Endothelial cell of umbilical vein (primary cell): ENCODE data around the gene ATP12A. TPM values are rescaled to one million over a fixed set of nuclear protein-coding genes. Genes with fewer than 3 reads are reported as not detected.

Experiments
- BruUV-seq: library from RNA; stranded (reverse); fragments of 400-500 nt; replicated peaks from 2 replicates; lab custom pipeline; 2021; lab: Mats Ljungman, UMichigan
- CTCF ChIA-PET: fragments of 300-600, 350-600 bp; sonication (Branson Sonifier 250); formaldehyde crosslinking; loops from one replicate; lab custom pipeline; 2021; ENCODE audit warnings: antibody characterized with exemption, inconsistent platforms; lab: Charles Lee
- POLR2A ChIA-PET: fragments of 300-600, 350-600 bp; sonication (Branson Sonifier 250); formaldehyde crosslinking; loops from one replicate; lab custom pipeline; 2021; ENCODE audit warnings: antibody characterized with exemption, inconsistent platforms; lab: Charles Lee
- DNase-seq: peaks from one replicate; pipeline ENCODE4 v3.0.0-alpha.2; 2011; ENCODE audit warnings: low read depth, low spot score
- FAIRE-seq: peaks from 2 replicates; lab custom pipeline; 2011; peaks lifted over from hg19 to GRCh38; lab: Jason Lieb, UNC
- H2AFZ ChIP-seq: 2 replicates; pipeline ENCODE4 v1.6.0; 2012; ENCODE audit warnings: low read depth, low read length, control low read depth, inconsistent platforms
- H3K27ac ChIP-seq: 2 replicates; pipeline ENCODE4 v1.5.1; 2011; ENCODE audit warnings: low read depth, mild to moderate bottlenecking, control low read depth, low read length, moderate library complexity; ENCODE audit not compliant: insufficient read depth
- H3K27me3 ChIP-seq, 2 experiments: 2 replicates each; pipeline versions ENCODE4 v1.6.0 to v1.6.1; 2011; ENCODE audit warnings: low read length in 2 of 2, mixed read lengths in 1 of 2; ENCODE audit not compliant: control insufficient read depth in 2 of 2, insufficient read depth in 2 of 2
- H3K36me3 ChIP-seq, 2 experiments: 2 replicates in 1 of 2; 3 replicates in 1 of 2; pipeline ENCODE4 v1.5.1; 2011; ENCODE audit warnings: low read length in 2 of 2, mild to moderate bottlenecking in 1 of 2, moderate library complexity in 1 of 2; ENCODE audit not compliant: control insufficient read depth in 2 of 2, insufficient read depth in 2 of 2; ENCODE audit errors: extremely low read depth in 1 of 2
- H3K4me1 ChIP-seq: 3 replicates; pipeline ENCODE4 v1.5.1; 2011; ENCODE audit warnings: mild to moderate bottlenecking, low read length; ENCODE audit not compliant: control insufficient read depth, insufficient read depth; ENCODE audit errors: extremely low read depth
- H3K4me2 ChIP-seq: 2 replicates; pipeline ENCODE4 v1.6.1; 2011; ENCODE audit warnings: low read length, control low read depth, mixed read lengths; ENCODE audit not compliant: insufficient read depth
- H3K4me3 ChIP-seq, 3 experiments: fragments of 200-600 bp in 1 of 3; sonication (generic), shearing (Covaris generic) in 1 of 3; replicated peaks in 1 of 3; 2 replicates each; pipeline ENCODE4 v1.5.1; 2011 to 2016; ENCODE audit warnings: control low read depth in 3 of 3, low read length in 3 of 3, mild to moderate bottlenecking in 2 of 3, inconsistent platforms in 1 of 3, low read depth in 1 of 3, moderate library complexity in 1 of 3; ENCODE audit not compliant: insufficient read depth in 1 of 3
- H3K79me2 ChIP-seq: 2 replicates; pipeline ENCODE4 v1.6.0; 2012; ENCODE audit warnings: low read length, inconsistent platforms; ENCODE audit not compliant: control insufficient read depth, insufficient read depth
- H3K9ac ChIP-seq: replicated peaks from 2 replicates; pipeline ENCODE3; 2011; ENCODE audit warnings: low read length, control low read depth; ENCODE audit not compliant: insufficient read depth; ENCODE audit errors: extremely low read depth
- H3K9me1 ChIP-seq: replicated peaks from 3 replicates; pipeline ENCODE4 v1.6.0; 2011; ENCODE audit warnings: mild to moderate bottlenecking, low read length; ENCODE audit not compliant: control insufficient read depth, insufficient read depth; ENCODE audit errors: extremely low read depth
- H3K9me3 ChIP-seq: replicated peaks from 2 replicates; pipeline ENCODE4 v1.5.1; 2012; ENCODE audit warnings: low read length, inconsistent platforms; ENCODE audit not compliant: control insufficient read depth, insufficient read depth
- H4K20me1 ChIP-seq: replicated peaks from 2 replicates; pipeline ENCODE3; 2011; ENCODE audit warnings: mild to moderate bottlenecking, low read length; ENCODE audit not compliant: control insufficient read depth, insufficient read depth; ENCODE audit errors: extremely low read depth
- CTCF ChIP-seq, 2 donors: IDR thresholded peaks; 1 replicate in 1 of 2; 2 replicates in 1 of 2; pipeline ENCODE4 v1.5.1; 2011; ENCODE audit warnings: low read length in 2 of 2, mild to moderate bottlenecking in 2 of 2, moderate library complexity in 2 of 2, control low read depth in 1 of 2, inconsistent platforms in 1 of 2, low read depth in 1 of 2; ENCODE audit not compliant: insufficient read depth in 1 of 2; ENCODE audit errors: extremely low read depth in 1 of 2
- EZH2 ChIP-seq: IDR thresholded peaks from 2 replicates; pipeline ENCODE4 v1.6.1; 2012; ENCODE audit warnings: borderline replicate concordance, low read depth, mild to moderate bottlenecking, moderate library complexity, low read length, inconsistent platforms; ENCODE audit not compliant: severe bottlenecking
- FOS ChIP-seq: IDR thresholded peaks from 2 replicates; pipeline ENCODE4 v1.6.1; 2011; ENCODE audit warnings: mild to moderate bottlenecking, low read length, moderate library complexity, borderline replicate concordance; ENCODE audit not compliant: insufficient read depth
- GATA2 ChIP-seq: IDR thresholded peaks from 2 replicates; pipeline ENCODE4 v1.7.0; 2011; ENCODE audit warnings: low read depth, mild to moderate bottlenecking, moderate library complexity, mixed read lengths, low read length; ENCODE audit not compliant: insufficient read length, insufficient read depth
- JUN ChIP-seq: IDR thresholded peaks from 2 replicates; pipeline ENCODE4 v1.6.1; 2011; ENCODE audit warnings: borderline replicate concordance, low read depth; ENCODE audit not compliant: insufficient read length, insufficient read depth
- MAX ChIP-seq: IDR thresholded peaks from 2 replicates; pipeline ENCODE4 v1.6.1; 2011; ENCODE audit not compliant: insufficient read depth, insufficient read length
- MYC ChIP-seq: IDR thresholded peaks from one replicate; pipeline ENCODE4 v1.6.1; 2011; ENCODE audit warnings: mild to moderate bottlenecking, low read depth, low read length
- POLR2A ChIP-seq: IDR thresholded peaks from 2 replicates; pipeline ENCODE4 v1.6.1; 2012; ENCODE audit warnings: low read depth, mild to moderate bottlenecking, control low read depth, low read length
- POLR2AphosphoS5 ChIP-seq: IDR thresholded peaks from 2 replicates; pipeline ENCODE4 v1.6.1; 2012; ENCODE audit warnings: low read depth, mild to moderate bottlenecking, control low read depth, low read length, moderate library complexity; ENCODE audit not compliant: insufficient read depth
- dilution Hi-C: fragments of 300-500 bp; cut with MboI; formaldehyde crosslinking; loops from one replicate; pipeline ENCODE4 v1.15.0; 2019; ENCODE audit warnings: low sequenced_read_pairs; ENCODE audit not compliant: extremely low pct_ligation_motif_present
- intact Hi-C: fragments of 100-400 bp; cut with micrococcal nuclease; formaldehyde crosslinking; loops from one replicate; pipeline ENCODE4 v1.10.0; 2022
- polyA plus RNA-seq, 4 experiments: library from polyadenylated mRNA; depleted of rRNA in 3 of 4; stranded (reverse) in 3 of 4; unstranded in 1 of 4; fragments of >200 nt; gene quantifications; 2 replicates each; pipeline versions ENCODE4 v1.2.1 to v1.2.3, GENCODE V29; 2011 to 2012; ENCODE audit warnings: missing spikeins in 1 of 4
- small RNA-seq: library from RNA; depleted of rRNA; stranded (forward); fragments of <200 nt; gene quantifications from one replicate; pipeline ENCODE3, GENCODE V24; 2012; ENCODE audit warnings: low replicate concordance, low read depth; ENCODE audit not compliant: insufficient read depth, insufficient read length
- total RNA-seq: library from RNA; stranded (reverse); gene quantifications from 2 replicates; pipeline ENCODE4 v1.2.3, GENCODE V29; 2021

The ATP12A gene
- total and polyA plus RNA-seq, 2 donors (not counting 3 experiments of a cell fraction or from before 2014, with no cell fraction given) = not detected

GRCh38 chr13:24759197-24759596 lies 79.0 kb downstream of the ATP12A start:
- H3K4me2 ChIP-seq = no peak overlapping the region
- BruUV-seq = no TSS peak
- intact Hi-C loops = no loop called here
- no peaks in the 10 kb centered on the region for H3K79me2 ChIP-seq
- no peaks in the 10 kb centered on the region for H3K36me3 ChIP-seq
- no peaks in the 10 kb centered on the region for H3K9me3 ChIP-seq
- no peak overlapping the region for H3K4me3 ChIP-seq
- ChIA-PET POLR2A (no interaction called here), CTCF (no interaction called here)
- FAIRE-seq (no peak), DNase-seq (no peak)
- H3K9ac ChIP-seq = no peak overlapping the region
- H2AFZ ChIP-seq = no peak overlapping the region
- TF ChIP-seq POLR2A (no peak), JUN (no peak), GATA2 (no peak), CTCF (IDR thresholded peaks at IDR 0.05; ENCODE audit: extremely low read depth in 1 of 2, insufficient read depth in 1 of 2, low read depth in 1 of 2, low read length in 2 of 2) (no peak), MYC (no peak), POLR2AphosphoS5 (no peak), FOS (no peak), EZH2 (no peak), MAX (no peak)
- no peaks in the 10 kb centered on the region for H3K4me1 ChIP-seq
- H4K20me1 ChIP-seq = no peaks in the 10 kb centered on the region
- no peaks in the 10 kb centered on the region for H3K9me1 ChIP-seq
- H3K27ac ChIP-seq = no peak overlapping the region
- no peaks in the 10 kb centered on the region for H3K27me3 ChIP-seq
- dilution Hi-C loops = no loop called here

Small RNA genes within 50 kb of the gene (small RNA-seq; reads per million reads assigned to genes)
- gene RNY1P7 = not detected

Other genes with a start within 250 kb of the ATP12A start
- 64.3 and 71.7 TPM in 2 replicates for gene PARP4, start 167.6 kb upstream of the ATP12A start, total RNA-seq
- 35.6 and 37.1 TPM in 2 replicates for gene PARP4, start 167.6 kb upstream of the ATP12A start, polyA plus RNA-seq
- not detected in 2 replicates for gene RNF17, start 83.8 kb downstream of the ATP12A start, total RNA-seq
- gene RNF17, start 83.8 kb downstream of the ATP12A start, polyA plus RNA-seq = 0.14 and 0.30 TPM in 2 replicates